D721Med (cell line): ENCODE results near the gene PTMS.
A peak's percentile ranks its signal among the peaks of the same experiment; 100 is the strongest.

Source experiments
- DNase-seq: peaks from one replicate; pipeline ENCODE4 v3.0.0; 2011; ENCODE audit warnings: low spot score; ENCODE audit not compliant: insufficient read length
- FAIRE-seq: peaks from 2 replicates; lab custom pipeline; 2011; peaks lifted over from hg19 to GRCh38; lab: Jason Lieb, UNC
- CTCF ChIP-seq: IDR thresholded peaks from 2 replicates; pipeline ENCODE4 v1.5.1; 2012; ENCODE audit warnings: mild to moderate bottlenecking, control low read depth; ENCODE audit not compliant: insufficient read depth; ENCODE audit errors: missing control alignments

PTMS gene

GRCh38 chr12:6745741-6746525, 20.2 kb upstream of the PTMS start:
- DNase-seq (no peak), FAIRE-seq (no peak)
- TF ChIP-seq CTCF = no peak

- TF ChIP-seq CTCF = no peak
- no peak for FAIRE-seq
- no peak for DNase-seq
These were observed 18.9 kb upstream of the PTMS start for GRCh38 chr12:6747216-6747615.

- FAIRE-seq (no peak), DNase-seq (no peak)
- no peak for TF ChIP-seq CTCF
These were observed 17.4 kb upstream of the PTMS start for GRCh38 chr12:6748761-6749160.

- TF ChIP-seq CTCF = no peak
- DNase-seq (no peak), FAIRE-seq (no peak)
These were observed 15.7 kb upstream of the PTMS start for GRCh38 chr12:6750506-6750905.

- no peak for FAIRE-seq
- no peak for DNase-seq
- no peak for TF ChIP-seq CTCF
These were observed 14.4 kb upstream of the PTMS start for GRCh38 chr12:6751767-6752166.

- TF ChIP-seq CTCF = peak; percentile 26
- FAIRE-seq = no peak
- no peak for DNase-seq
These were observed 13.8 kb upstream of the PTMS start for GRCh38 chr12:6752167-6752920.
